AG04450 (cell line): ENCODE results near the gene TRPC4AP. TPM values are rescaled to one million over a fixed set of nuclear protein-coding genes. Genes with fewer than 3 reads are reported as not detected.

ENCODE experiments used
- CTCF ChIA-PET: fragments of 300-600, 350-600 bp; formaldehyde crosslinking; extraction: SDS; loops from one replicate; lab custom pipeline; 2022; ENCODE audit warnings: antibody characterized with exemption, inconsistent platforms; lab: Charles Lee
- POLR2A ChIA-PET: fragments of 350-600 bp; formaldehyde crosslinking; extraction: SDS; loops from one replicate; lab custom pipeline; 2021; ENCODE audit warnings: antibody characterized with exemption, inconsistent platforms; lab: Yijun Ruan, JAX
- DNase-seq: peaks from one replicate; pipeline ENCODE4 v3.0.0-alpha.2; 2011; ENCODE audit warnings: low read depth, low spot score
- H3K27ac ChIP-seq: one replicate; pipeline ENCODE4 v1.5.1; 2012; ENCODE audit warnings: low read depth, low read length, control low read depth
- H3K27me3 ChIP-seq: one replicate; pipeline ENCODE4 v1.6.0; 2012; ENCODE audit warnings: low read length; ENCODE audit not compliant: control insufficient read depth, insufficient read depth
- H3K4me3 ChIP-seq: 2 replicates; pipeline ENCODE4 v1.5.1; 2011; ENCODE audit warnings: mild to moderate bottlenecking, low read depth, low read length, control low read depth
- H3K9me3 ChIP-seq: 2 replicates; pipeline ENCODE4 v1.5.1; 2012; ENCODE audit warnings: low read length; ENCODE audit not compliant: control insufficient read depth, insufficient read depth
- polyA plus RNA-seq: library from polyadenylated mRNA; depleted of rRNA; stranded (reverse); fragments of >200 nt; gene quantifications from 2 replicates; pipeline ENCODE4 v1.2.3, GENCODE V29; 2011
- TF ChIP-seq, protein P1 (sequence below): IDR thresholded peaks from 2 replicates; pipeline ENCODE4 v1.5.1; 2011; ENCODE audit warnings: low read depth, low read length, control low read depth, inconsistent platforms

Gene TRPC4AP
- polyA plus RNA-seq, 1 experiment, result 85.4 TPM

GRCh38 chr20:35122756-35123405, 30.3 kb upstream of the TRPC4AP start:
- Histone ChIP-seq H3K4me3 (no peak overlapping the region), H3K9me3 (no peaks in the 10 kb centered on the region), H3K27ac (no peak overlapping the region), H3K27me3 (no peaks in the 10 kb centered on the region)
- ChIA-PET CTCF (interaction anchor here (1.5 to 1.7 kb wide), 2 partner anchors 22 to 27 kb away, joined by 4 to 8 read pairs; no protein-coding TSS in a partner anchor), POLR2A (interaction anchor here (0.6 kb wide), 1 partner anchor 162 kb away, joined by 3 read pairs; the partner anchor contains the start of gene EIF6)
- TF ChIP-seq, protein P1, sequence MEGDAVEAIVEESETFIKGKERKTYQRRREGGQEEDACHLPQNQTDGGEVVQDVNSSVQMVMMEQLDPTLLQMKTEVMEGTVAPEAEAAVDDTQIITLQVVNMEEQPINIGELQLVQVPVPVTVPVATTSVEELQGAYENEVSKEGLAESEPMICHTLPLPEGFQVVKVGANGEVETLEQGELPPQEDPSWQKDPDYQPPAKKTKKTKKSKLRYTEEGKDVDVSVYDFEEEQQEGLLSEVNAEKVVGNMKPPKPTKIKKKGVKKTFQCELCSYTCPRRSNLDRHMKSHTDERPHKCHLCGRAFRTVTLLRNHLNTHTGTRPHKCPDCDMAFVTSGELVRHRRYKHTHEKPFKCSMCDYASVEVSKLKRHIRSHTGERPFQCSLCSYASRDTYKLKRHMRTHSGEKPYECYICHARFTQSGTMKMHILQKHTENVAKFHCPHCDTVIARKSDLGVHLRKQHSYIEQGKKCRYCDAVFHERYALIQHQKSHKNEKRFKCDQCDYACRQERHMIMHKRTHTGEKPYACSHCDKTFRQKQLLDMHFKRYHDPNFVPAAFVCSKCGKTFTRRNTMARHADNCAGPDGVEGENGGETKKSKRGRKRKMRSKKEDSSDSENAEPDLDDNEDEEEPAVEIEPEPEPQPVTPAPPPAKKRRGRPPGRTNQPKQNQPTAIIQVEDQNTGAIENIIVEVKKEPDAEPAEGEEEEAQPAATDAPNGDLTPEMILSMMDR, result no peak
- no peak for DNase-seq

GRCh38 chr20:35121186-35121585, 28.6 kb upstream of the TRPC4AP start:
- CTCF ChIA-PET, result no interaction called here
- Histone ChIP-seq H3K9me3 (no peaks in the 10 kb centered on the region), H3K4me3 (no peak overlapping the region), H3K27ac (peak overlapping the region; percentile 11), H3K27me3 (no peaks in the 10 kb centered on the region)
- TF ChIP-seq, protein P1, result no peak
- no peak for DNase-seq
- POLR2A ChIA-PET, result no interaction called here

- H3K9me3 ChIP-seq, result no peaks in the 10 kb centered on the region
- peak; percentile 32 for DNase-seq
- H3K4me3 ChIP-seq, result no peak overlapping the region
- H3K27ac ChIP-seq, result no peak overlapping the region
- no peaks in the 10 kb centered on the region for H3K27me3 ChIP-seq
- ChIA-PET CTCF (interaction anchor here (1.7 kb wide), 1 partner anchor 24 kb away, joined by 13 read pairs; no protein-coding TSS in a partner anchor), POLR2A (no interaction called here)
- TF ChIP-seq, protein P1, result no peak
Observed at GRCh38 chr20:35120012-35120701, 27.6 kb upstream of the TRPC4AP start.

DNA sequence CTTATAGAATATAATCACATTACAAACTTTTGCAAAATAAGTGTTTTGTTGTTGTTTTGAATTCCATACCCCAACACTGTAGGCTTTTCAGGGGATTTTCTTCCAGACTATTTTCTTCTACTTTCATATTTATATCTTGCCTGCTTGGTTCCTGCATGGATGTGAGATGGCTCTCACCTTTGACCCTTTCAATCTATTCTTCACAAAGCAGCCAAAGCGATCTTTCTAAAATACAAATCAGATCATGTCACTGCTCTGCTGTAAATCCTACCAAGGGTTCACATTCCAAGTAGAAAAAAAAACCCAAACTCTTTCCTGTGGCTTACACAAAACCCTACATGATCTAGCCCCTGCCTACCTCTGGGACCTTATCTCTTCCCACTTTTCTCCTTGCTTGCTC, 25.0 kb upstream of the TRPC4AP start:
- Histone ChIP-seq H3K9me3 (no peaks in the 10 kb centered on the region), H3K27me3 (no peaks in the 10 kb centered on the region), H3K27ac (peak overlapping the region; percentile 49), H3K4me3 (no peak overlapping the region)
- DNase-seq, result no peak
- CTCF ChIA-PET, result interaction anchor here (0.5 to 1.6 kb wide), 4 partner anchors 22 to 322 kb away, joined by 3 to 15 read pairs (median 3); no protein-coding TSS in a partner anchor
- TF ChIP-seq, protein P1, result no peak
- POLR2A ChIA-PET, result interaction anchor here (1.9 kb wide), 1 partner anchor 21 kb away, joined by 3 read pairs; no protein-coding TSS in a partner anchor
